Activated CD4-positive, alpha-beta T cell treated with anti-CD3 and anti-CD28 coated beads for 1 hour (primary cell): Measurements from ENCODE around the gene ST3GAL6.

Source experiments
- DNase-seq: peaks from one replicate; pipeline ENCODE4 v3.0.0-alpha.2; 2020

Gene ST3GAL6

DNA sequence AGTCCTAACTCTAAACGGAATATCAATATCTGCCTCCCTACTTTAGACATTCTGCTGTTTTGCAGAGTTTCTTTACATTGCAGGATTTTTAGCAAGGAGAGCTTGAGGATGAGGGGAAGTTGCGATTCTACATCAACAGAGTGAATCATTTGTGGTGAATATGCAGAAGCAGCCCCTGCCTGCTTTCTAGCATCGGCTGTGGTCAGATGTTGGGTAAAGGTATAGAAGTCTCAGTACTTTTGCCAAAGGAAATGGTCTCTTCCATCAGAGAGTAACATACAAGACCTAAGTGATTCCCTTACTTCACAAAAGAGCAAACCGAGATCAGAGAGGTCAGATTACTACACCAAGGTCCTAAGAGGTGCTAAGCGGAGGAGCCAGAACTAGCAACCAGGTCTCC lies 15.2 kb downstream of the ST3GAL6 start:
- no peak for DNase-seq

- no peak for DNase-seq
These were observed 15.8 kb downstream of the ST3GAL6 start for GRCh38 chr3:98778852-98779413.

DNA sequence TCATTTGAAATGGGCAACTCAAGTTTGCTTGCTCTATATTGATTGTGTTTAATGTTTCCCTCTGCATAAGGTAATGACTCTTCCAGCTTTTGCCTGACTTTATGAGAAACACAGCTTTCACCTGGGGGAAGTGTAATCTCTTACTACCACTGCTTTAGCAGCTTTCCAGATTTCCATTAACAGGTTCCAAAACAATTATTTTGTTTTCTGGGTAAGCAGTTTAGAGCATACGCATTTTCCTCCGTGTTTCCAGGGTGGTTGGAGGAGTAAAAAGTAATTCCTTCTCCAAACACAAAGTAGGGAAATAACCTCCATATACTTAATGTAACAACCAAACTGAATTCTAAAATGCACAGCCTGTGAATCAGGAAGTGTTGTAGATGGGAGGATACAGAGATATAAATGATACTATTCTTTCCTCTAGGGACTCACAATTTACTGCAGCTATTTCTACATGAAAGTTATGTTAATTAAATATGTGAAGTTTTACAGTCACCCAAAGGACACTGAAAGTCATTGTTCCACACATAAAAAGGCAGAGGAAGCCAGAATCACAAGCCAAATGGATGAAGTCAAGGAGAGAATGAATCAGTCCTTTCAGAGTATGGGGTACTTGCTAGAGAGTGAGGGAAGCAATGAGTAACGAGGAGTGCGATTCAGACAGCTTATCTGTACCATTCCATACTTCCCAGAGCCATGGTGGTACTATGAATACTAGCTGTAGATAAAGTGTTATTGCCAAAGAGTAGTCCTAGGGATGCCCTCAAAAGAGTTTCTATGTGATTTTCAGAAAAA lies 16.6 kb downstream of the ST3GAL6 start:
- no peak for DNase-seq

GRCh38 chr3:98780343-98780742 lies 17.2 kb downstream of the ST3GAL6 start:
- DNase-seq: no peak

GRCh38 chr3:98782824-98783500 lies 19.8 kb downstream of the ST3GAL6 start:
- no peak for DNase-seq

DNA sequence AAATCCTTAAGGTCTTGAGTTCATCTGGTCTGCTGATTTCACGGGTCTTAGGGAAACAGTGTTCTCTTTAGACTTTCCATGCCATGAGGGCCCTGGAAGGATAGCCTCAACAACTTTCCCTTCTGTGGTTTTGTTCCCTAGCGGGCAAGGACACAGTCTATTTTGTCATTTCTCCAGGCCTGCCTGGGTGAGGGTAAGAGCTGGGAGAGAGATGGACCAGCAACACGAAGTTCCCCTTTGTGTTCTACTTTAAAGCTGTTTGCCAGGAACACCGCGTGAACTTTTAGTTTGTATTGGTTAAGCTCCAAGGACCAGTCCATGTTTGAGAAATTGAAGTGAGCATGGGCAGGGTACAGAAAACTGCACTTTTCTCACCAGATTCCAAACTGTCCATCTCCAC lies 20.9 kb downstream of the ST3GAL6 start:
- no peak for DNase-seq

DNA sequence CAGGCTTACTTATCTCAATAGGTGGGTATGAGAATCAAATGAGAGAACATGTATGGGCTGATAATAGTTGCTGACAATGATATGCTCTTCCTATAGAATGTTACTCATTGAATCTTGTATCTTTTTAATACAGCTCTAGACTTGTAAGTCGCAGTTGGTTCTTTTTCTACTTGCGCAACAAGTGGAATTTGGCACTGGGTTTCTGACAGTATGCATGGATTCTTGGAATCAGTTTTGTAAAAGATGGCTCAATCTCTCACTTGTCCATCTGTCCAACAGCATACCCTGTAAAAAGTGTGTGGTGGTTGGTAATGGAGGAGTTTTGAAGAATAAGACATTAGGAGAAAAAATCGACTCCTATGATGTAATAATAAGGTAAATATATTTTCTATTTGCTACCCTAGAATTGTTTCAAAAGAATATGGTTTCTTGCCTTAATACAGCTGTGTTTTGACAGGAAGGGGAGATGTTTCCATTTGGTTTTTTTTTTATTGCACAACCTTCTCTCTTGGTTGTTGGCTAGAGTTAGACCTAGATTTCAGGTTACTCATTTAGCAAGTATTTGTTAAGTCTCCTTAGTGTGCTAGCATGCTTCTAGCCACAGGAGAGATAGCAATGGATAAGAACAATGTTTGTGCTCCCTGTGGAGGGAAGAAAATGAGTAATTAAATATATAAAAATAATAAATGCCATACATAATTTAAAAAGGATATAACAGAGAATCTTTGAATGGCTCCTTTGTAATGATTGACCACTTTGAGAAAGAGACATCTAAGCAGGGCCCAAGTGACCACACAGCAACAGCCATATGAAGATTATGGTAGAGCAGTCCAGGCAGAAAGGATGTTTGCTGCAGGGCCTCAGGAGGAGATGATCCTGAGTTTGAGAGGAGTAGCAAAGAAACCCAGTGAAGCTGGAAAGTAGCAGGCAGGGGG lies 21.8 kb downstream of the ST3GAL6 start:
- DNase-seq: no peak

- no peak for DNase-seq
These were observed 23.3 kb downstream of the ST3GAL6 start for GRCh38 chr3:98786364-98787006.

DNA sequence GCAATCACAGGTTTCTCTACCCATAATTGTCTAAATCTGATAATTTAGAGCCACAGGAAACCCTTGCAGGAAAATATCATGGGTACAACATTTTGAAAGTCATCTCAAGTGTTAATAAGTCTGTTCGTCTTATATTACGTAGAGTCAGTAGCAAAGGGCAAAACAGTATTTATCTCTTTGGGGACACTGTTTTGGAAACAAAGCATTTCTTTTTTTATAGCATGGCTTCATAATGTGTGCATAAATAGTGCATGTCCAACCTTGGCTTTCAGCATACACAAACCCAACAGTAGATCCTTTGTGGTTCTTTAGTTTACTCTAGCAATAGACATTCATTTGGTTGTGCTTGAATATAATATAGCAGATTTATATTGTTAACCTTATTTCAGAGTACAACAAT lies 24.0 kb downstream of the ST3GAL6 start:
- DNase-seq: no peak

DNA sequence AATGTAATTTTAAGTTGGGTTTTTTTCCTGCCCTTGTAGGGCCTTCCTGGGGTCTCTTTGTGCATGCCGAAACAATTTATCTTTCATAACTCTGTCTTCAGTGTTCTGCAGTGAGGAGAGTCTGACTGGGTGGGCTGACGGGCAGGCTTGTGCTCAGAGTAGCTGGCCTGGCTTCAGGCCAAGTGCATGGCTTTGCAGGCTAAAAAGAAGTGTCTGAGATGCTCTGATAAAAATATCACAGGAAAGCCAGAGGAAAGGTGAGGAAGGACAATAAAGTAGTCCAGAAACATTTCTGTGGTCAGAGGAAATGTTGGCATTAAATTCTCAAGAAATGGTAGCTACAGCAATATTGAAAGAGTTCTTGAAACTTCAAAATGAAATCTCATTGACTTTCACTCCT lies 25.5 kb downstream of the ST3GAL6 start:
- DNase-seq: no peak

DNA sequence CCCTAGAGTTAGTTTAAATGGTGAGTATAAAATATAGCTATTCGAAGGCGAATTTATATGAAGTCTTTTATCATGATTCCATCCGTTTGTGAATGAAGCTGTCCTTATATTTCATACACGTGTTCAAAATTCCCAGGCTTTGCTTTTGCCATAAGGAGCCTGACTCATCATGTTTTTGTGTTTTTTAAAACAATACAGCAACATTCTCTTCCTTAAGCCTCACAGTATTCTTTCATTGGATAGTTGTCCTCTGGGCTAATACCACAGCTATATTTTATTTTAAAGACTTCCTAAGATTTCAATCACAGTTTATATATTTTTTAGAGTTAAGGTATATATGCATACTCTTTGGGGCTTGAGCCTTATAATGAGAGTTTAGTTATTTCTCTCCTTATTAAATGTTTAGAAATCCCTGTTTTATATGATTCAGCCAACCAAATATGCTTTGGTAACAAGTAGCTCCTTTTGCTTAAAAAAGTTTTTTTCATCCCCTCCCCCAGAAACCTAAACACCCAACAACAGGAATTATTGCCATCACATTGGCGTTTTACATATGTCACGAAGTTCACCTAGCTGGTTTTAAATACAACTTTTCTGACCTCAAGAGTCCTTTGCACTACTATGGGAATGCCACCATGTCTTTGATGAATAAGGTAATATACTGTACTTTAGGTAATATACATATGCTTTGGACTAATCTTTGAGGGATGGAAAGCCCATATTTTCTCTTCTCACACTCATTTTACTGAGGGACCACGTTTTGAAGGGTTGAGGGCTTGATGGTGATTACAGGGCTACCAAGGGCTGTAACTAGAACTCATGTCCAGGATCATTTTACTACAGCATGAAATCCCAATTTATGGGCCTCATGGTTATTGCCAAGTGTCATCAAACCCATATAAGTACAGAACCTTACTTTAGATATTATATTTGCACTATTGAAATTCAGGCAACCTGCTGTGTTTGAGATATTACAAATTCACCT lies 28.5 kb downstream of the ST3GAL6 start:
- DNase-seq: no peak

DNA sequence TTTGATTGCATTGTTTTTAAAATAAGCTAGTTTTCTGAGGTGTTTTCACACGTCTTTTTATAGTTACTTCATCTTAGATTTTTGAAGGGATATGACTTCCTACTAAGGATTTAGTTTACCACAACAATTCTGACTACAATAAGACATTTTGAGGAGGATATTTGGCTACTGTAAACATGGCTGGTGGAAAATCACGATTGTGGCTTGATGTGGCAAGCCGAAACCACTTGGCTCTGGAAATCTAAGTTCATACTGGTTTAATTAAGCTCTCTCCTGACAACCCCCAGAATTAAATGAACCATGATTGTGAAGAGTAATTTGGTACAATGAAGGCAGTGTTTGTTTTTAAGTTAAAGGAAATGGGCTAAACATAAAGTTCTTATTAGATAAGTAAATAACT lies 30.8 kb downstream of the ST3GAL6 start:
- DNase-seq: no peak

- no peak for DNase-seq
These were observed 33.2 kb downstream of the ST3GAL6 start for GRCh38 chr3:98796334-98796733.

DNA sequence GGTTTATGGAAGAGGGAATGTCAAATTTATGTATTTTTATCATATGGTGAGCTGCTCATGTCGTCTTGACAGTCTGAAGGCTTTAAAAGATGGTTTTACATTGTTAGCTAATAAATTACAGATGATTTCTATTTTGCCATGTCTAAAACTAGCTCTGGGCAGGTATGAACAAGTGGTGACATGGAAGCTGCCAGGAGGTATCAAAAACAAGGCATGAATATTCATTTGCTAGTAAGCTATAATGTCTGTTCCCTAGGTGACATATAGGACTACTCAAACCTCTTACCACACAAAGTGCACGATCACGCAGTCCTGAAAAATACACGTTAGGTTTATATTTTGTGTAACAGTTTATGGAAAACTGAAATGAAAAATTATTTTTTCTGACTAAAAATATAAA lies 34.8 kb downstream of the ST3GAL6 start:
- DNase-seq: no peak

GRCh38 chr3:98798820-98799219 lies 35.7 kb downstream of the ST3GAL6 start:
- no peak for DNase-seq

GRCh38 chr3:98799479-98799878 lies 36.3 kb downstream of the ST3GAL6 start:
- DNase-seq: no peak

DNA sequence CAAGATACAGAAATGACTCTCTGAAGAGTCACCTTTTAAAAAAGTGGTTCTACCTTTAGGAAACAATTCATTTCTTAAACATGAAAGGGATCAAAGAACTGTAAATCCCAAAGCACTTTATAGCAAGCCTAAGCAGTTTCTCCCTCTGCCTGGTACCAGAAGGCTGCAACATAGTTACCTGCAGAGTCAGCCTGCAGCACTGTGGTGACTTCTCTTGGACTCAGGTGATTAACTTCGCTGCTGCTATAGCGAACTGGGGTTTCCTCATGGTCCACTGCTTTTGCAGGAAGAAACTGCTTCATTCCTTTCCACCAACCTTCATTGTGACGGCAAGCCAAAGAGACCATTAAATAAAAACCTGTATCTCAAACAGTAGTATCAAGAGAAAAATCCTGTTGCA lies 37.3 kb downstream of the ST3GAL6 start:
- DNase-seq: no peak

- DNase-seq: no peak
These were observed 38.1 kb downstream of the ST3GAL6 start for GRCh38 chr3:98801043-98801747.

DNA sequence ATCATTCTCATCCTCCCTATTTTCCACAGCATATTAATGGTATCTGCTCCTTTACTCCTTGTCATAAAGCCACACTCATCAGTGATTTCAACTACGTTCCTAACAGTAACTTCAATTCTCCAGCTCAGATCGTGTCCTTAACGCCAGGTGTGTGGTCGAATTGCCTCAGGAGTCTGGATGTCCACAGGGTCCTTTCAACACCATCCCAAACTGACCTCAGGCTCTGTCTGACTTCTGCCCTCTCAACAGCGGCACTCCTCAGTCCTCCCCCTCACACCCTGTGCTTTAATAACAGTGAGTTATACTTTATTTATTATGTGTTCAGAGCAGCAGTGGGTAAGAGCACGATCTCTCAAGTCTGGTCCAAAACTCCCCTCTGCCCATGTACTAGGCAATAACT lies 42.4 kb downstream of the ST3GAL6 start:
- DNase-seq: no peak

- no peak for DNase-seq
These were observed 43.4 kb downstream of the ST3GAL6 start for GRCh38 chr3:98806521-98806920.

DNA sequence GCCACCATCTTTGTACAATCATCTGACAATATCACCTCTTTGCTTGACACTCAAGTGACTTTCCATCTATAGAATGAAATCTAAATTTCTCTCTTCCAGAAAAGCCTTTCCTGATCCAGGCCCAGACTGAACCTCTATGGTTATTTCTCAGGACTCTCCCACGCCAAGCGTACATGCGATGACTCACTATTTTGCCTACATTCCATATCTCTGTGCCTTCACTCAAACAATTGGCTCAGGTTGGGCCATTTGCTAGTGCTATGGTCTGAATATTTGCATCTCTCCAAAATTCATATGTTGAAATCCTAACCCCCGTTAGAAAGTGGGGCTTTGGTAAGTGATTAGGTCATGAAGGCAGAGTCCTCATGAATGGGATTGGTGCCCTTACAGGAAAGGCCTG lies 43.9 kb downstream of the ST3GAL6 start:
- no peak for DNase-seq
